Spinal cord (tissue), 10 donors: ENCODE data around the gene INTS15. TPM values are rescaled to one million over a fixed set of nuclear protein-coding genes. Genes with fewer than 3 reads are reported as not detected.

Experiments
- DNase-seq, 6 donors: peaks; one replicate each; pipeline versions ENCODE4 v3.0.0 to v3.0.0-alpha.2; 2013 to 2015; ENCODE audit warnings: low spot score in 6 of 6, low read depth in 4 of 6
- H3K27ac ChIP-seq: one replicate; pipeline ENCODE4 v1.5.1; 2013; ENCODE audit warnings: low read depth, low read length, control low read depth
- H3K27me3 ChIP-seq: one replicate; pipeline ENCODE4 v1.6.1; 2013; ENCODE audit warnings: low read length; ENCODE audit not compliant: control insufficient read depth, insufficient read depth
- H3K36me3 ChIP-seq: one replicate; pipeline ENCODE4 v1.6.1; 2013; ENCODE audit warnings: low read length; ENCODE audit not compliant: control insufficient read depth, insufficient read depth
- H3K4me1 ChIP-seq: one replicate; pipeline ENCODE4 v1.6.1; 2013; ENCODE audit warnings: low read length; ENCODE audit not compliant: control insufficient read depth, insufficient read depth
- H3K4me3 ChIP-seq: one replicate; pipeline ENCODE4 v1.5.1; 2013; ENCODE audit warnings: low read depth, low read length, control low read depth
- H3K9me3 ChIP-seq: one replicate; pipeline ENCODE4 v1.6.1; 2013; ENCODE audit warnings: low read length; ENCODE audit not compliant: control insufficient read depth, insufficient read depth
- WGBS: methylation state at CpG from one replicate; pipeline ENCODE4 v1.1.5; 2013; ENCODE audit warnings: missing lambda C conversion rate; ENCODE audit not compliant: insufficient coverage; 5-methylcytosine and 5-hydroxymethylcytosine counted together
- polyA plus RNA-seq, 2 donors: library from polyadenylated mRNA; unstranded; fragments of 120-200 nt; gene quantifications; one replicate each; pipeline ENCODE4 v1.2.1, GENCODE V29; 2013; ENCODE audit not compliant: insufficient read length in 2 of 2
- total RNA-seq, 2 donors: library from RNA; depleted of rRNA in 1 of 2; stranded (reverse); fragments of 120-200 nt in 1 of 2; fragments of >200 nt in 1 of 2; gene quantifications; one replicate each; pipeline versions ENCODE4 v1.2.3 to v1.2.4, GENCODE V29; 2013 to 2014
- donor health status: healthy.

The INTS15 gene
- total and polyA plus RNA-seq, 4 donors: 14.0 to 57.0 (median 37.1) TPM

DNA sequence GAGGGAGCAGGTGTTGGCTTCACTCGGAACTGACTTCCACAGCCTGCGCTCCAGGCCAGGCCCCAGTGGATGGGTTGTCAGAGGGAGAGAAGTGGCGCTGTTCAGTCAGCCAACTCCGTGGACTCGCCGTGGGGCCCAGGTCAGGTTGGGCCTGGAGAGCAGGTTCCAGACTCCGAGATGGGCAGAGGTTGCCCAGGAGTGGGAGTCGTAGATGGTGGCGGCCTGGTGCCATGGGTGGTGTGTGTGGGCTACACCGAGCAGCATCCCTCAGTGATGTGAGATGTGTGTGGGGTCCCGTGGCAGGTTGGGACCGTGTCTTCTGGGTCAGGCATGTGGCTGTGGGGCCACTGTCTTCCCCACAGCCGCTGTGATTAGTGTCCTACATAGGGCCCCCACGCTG lies 57.7 kb downstream of the INTS15 start:
- 98% methylated on average over 14 of the region's 14 CpGs for WGBS
- Histone ChIP-seq H3K36me3 (peaks cover 100% of the 10 kb centered on the region), H3K9me3 (no peaks in the 10 kb centered on the region), H3K27ac (no peak overlapping the region), H3K4me1 (no peaks in the 10 kb centered on the region), H3K27me3 (no peaks in the 10 kb centered on the region), H3K4me3 (no peak overlapping the region)
- no peak for DNase-seq

GRCh38 chr7:6648066-6648814 lies 58.4 kb downstream of the INTS15 start:
- WGBS: 92% methylated on average over 17 of the region's 17 CpGs
- H3K9me3 ChIP-seq: no peaks in the 10 kb centered on the region
- H3K27me3 ChIP-seq: no peaks in the 10 kb centered on the region
- H3K4me3 ChIP-seq: no peak overlapping the region
- no peak for DNase-seq
- no peak overlapping the region for H3K27ac ChIP-seq
- H3K4me1 ChIP-seq: no peaks in the 10 kb centered on the region
- peaks cover 100% of the 10 kb centered on the region for H3K36me3 ChIP-seq

GRCh38 chr7:6648815-6649104 lies 58.9 kb downstream of the INTS15 start:
- Histone ChIP-seq H3K27me3 (no peaks in the 10 kb centered on the region), H3K9me3 (no peaks in the 10 kb centered on the region), H3K4me3 (no peak overlapping the region), H3K36me3 (peaks cover 100% of the 10 kb centered on the region), H3K4me1 (no peaks in the 10 kb centered on the region), H3K27ac (no peak overlapping the region)
- no peak for DNase-seq
- 89% methylated on average over 3 of the region's 5 CpGs for WGBS

- no peak overlapping the region for H3K27ac ChIP-seq
- WGBS: 81% methylated on average over 10 of the region's 13 CpGs
Observed at GRCh38 chr7:6649241-6649961, 59.6 kb downstream of the INTS15 start.

GRCh38 chr7:6650086-6650485 lies 60.3 kb downstream of the INTS15 start:
- Histone ChIP-seq H3K4me1 (no peaks in the 10 kb centered on the region), H3K27me3 (no peaks in the 10 kb centered on the region), H3K4me3 (no peak overlapping the region), H3K36me3 (peaks cover 99% of the 10 kb centered on the region), H3K9me3 (no peaks in the 10 kb centered on the region), H3K27ac (no peak overlapping the region)
- no peak for DNase-seq
- WGBS: 100% methylated on average over 10 of the region's 10 CpGs

More at GRCh38 chr7:6649241-6649961, 59.6 kb downstream of the INTS15 start:
- no peaks in the 10 kb centered on the region for H3K27me3 ChIP-seq
- H3K9me3 ChIP-seq: no peaks in the 10 kb centered on the region
- H3K36me3 ChIP-seq: peaks cover 99% of the 10 kb centered on the region
- no peaks in the 10 kb centered on the region for H3K4me1 ChIP-seq
- H3K4me3 ChIP-seq: no peak overlapping the region
- DNase-seq: no peak

DNA sequence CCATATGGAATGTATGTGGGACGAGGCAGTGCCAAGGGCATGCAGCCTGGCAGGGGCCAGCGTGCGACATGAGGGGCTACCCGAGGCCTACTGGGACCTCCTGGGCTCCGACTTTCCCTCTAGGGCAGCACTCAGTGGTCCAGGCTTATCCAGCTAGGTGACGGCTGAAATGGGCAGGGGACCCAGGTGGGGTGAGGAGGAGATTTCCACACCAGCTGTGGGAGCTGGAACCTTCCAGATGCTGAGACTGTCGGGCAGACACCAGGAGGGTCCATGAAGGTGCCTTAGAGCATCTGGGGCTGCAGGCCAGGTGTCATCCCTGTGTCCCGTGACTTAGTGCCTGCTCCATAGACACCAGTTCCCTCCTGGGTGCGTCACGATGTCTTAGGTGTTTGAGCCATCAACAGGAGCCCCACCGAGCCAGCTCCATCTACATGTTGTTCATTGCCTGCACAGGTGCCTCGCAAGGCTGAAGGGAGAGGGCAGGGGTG lies 60.7 kb downstream of the INTS15 start:
- Histone ChIP-seq H3K4me3 (no peak overlapping the region), H3K4me1 (no peaks in the 10 kb centered on the region), H3K27me3 (no peaks in the 10 kb centered on the region), H3K27ac (no peak overlapping the region), H3K36me3 (peaks cover 99% of the 10 kb centered on the region), H3K9me3 (no peaks in the 10 kb centered on the region)
- WGBS: over 99% methylated on average over 11 of the region's 12 CpGs
- DNase-seq: no peak

GRCh38 chr7:6651851-6652445 lies 62.1 kb downstream of the INTS15 start:
- Histone ChIP-seq H3K4me3 (no peak overlapping the region), H3K9me3 (no peaks in the 10 kb centered on the region), H3K36me3 (peaks cover 99% of the 10 kb centered on the region), H3K27me3 (no peaks in the 10 kb centered on the region), H3K4me1 (no peaks in the 10 kb centered on the region), H3K27ac (no peak overlapping the region)
- no peak for DNase-seq
- 97% methylated on average over 32 of the region's 32 CpGs for WGBS

GRCh38 chr7:6652446-6653011 lies 62.7 kb downstream of the INTS15 start:
- H3K9me3 ChIP-seq: no peaks in the 10 kb centered on the region
- no peak overlapping the region for H3K27ac ChIP-seq
- no peaks in the 10 kb centered on the region for H3K27me3 ChIP-seq
- DNase-seq: no peak
- H3K36me3 ChIP-seq: peaks cover 95% of the 10 kb centered on the region
- H3K4me1 ChIP-seq: no peaks in the 10 kb centered on the region
- 95% methylated on average over 74 of the region's 75 CpGs for WGBS
- H3K4me3 ChIP-seq: no peak overlapping the region

DNA sequence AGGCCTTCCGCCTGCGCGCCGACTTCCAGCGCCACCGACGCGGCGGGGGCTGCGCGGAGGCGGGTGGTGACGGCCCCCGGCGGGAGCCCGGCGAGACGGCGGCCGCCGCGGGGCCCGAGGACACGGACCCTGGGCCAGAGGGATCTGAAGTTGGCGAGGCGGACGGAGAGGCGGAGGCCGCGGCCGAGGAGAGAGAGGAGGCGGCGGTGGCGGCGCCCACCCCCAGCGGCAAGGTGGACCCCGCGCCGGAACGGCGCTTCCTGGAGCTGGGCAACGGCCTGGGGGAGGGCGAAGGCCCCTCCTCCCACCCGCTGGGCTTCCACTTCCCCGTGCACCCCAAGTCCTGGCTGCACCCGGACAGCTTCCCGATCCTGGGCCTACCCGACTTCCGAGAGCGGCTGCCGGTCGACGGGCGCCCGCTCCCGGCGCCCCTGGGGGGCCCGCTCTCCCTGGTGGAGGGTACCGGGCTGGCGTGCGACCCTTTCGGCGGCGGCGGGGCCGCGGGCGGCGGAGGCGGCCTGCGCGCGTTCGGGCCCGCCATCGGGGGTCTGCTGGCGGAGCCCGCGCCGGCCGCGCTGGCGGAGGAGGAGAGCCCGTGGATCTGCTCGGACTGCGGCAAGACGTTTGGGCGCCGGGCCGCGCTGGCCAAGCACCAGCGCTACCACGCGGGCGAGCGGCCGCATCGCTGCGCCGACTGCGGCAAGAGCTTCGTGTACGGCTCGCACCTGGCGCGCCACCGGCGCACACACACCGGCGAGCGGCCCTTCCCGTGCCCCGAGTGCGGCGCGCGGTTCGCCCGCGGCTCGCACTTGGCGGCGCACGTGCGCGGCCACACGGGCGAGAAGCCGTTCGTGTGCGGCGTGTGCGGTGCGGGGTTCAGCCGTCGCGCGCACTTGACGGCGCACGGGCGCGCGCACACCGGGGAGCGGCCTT lies 63.5 kb downstream of the INTS15 start:
- H3K27ac ChIP-seq: no peak overlapping the region
- no peak for DNase-seq
- no peaks in the 10 kb centered on the region for H3K27me3 ChIP-seq
- no peaks in the 10 kb centered on the region for H3K9me3 ChIP-seq
- no peak overlapping the region for H3K4me3 ChIP-seq
- H3K36me3 ChIP-seq: peaks cover 87% of the 10 kb centered on the region
- 85% methylated on average over 143 of the region's 146 CpGs for WGBS
- no peaks in the 10 kb centered on the region for H3K4me1 ChIP-seq
